ENCODE data around the gene TIGD7.
"Not testable (repeated sequence)": the region's sequence is repeated elsewhere in the genome, so short reads cannot be mapped to it uniquely, and the experiment has no call there.

The TIGD7 gene

DNA sequence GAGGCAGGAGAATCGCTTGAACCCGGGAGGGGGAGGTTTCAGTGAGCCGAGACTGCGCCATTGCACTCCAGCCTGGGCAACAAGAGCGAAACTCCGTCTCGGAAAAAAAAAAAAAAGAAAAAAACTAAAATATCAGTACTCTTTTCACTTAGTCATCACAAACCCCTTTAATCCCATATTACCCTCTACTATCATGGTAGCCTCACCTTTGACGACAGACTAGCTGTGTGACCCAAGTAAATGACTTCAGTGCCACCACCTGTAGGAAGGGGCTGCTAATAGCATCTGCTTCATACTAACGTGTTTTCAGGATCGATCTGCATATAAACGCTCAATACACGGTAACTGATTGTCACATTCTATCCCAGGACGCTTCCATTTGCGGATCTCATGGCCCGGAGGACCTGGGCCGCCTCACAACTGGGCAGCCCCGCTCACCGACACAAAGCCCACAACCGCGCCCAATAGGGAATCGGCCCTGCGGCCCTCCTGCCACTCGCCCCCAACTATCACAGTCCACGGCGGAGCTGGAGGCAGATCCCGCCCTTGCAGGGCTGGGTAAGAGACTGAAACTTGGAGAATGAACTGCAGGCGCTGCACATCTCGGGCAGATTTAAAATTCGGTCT lies 23.0 kb downstream of the TIGD7 start:
- peak; percentile 78 for DNase-seq

DNA sequence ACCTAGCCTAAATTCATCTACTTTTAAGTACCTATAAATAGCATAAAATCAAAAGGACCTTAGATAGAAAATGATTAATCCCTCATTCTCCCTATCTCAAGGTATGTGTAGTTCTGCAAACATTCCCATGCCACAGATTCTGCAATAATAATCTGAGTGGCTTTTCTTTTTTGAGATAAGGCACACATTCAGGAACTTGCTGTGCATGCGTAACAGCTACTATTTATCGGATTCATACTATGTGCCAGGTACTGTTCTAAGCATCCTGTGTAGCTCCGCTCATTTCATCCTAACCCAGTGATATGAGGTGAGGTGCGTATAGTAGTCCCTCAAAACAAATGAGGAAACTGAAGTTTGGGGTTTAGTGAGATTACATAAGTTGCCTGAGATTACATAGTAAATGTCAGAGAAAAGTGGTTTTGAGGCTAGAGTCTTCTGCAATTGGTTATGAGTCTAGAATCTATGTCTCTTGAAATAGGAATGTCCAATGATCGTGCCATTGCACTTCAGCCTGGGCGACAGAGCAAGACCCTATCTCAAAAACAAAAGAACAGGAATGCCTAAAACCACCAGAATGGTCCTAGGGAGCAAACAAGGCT lies 23.9 kb downstream of the TIGD7 start:
- DNase-seq: no peak

DNA sequence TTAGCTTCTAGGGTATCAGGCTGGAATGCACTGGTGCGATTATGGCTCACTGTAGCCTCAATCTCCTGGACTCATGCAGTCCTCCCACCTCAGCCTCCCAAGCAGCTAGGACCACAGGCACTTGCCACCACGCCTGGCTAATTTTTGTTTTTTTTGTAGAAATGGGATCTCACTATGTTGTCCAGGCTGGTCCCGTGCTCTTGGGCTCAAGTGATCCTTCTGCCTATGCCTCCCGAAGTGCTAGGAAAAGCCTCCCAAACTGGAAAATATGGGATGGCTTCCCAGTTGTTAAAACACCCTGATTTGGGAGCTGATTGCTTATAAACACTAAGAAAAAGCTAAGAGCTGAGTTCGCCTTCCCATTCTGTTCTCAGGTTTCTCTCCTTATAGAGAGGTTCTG lies 28.6 kb downstream of the TIGD7 start:
- DNase-seq: no peak

GRCh38 chr16:3274947-3275346 lies 30.3 kb downstream of the TIGD7 start:
- no peak for DNase-seq

DNA sequence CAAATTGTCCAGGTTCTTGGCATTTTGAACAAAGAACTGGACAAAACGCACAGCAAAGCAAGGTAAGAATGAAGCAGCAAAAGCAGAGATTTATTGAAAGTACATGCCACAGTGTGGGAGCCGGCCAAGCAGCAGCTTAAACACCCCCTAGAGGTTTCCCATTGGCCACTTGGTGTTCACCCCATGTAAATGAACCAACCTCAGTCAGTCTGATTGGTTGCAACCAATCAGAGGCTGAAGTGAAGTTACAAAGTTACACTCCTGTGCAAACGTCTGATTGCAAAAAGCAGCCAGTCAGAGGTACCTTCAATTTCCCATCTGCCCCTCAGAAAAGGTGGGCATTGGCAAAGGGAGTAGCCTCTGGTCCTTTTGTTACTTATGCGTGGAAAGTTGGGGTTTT lies 30.7 kb downstream of the TIGD7 start:
- DNase-seq: no peak

DNA sequence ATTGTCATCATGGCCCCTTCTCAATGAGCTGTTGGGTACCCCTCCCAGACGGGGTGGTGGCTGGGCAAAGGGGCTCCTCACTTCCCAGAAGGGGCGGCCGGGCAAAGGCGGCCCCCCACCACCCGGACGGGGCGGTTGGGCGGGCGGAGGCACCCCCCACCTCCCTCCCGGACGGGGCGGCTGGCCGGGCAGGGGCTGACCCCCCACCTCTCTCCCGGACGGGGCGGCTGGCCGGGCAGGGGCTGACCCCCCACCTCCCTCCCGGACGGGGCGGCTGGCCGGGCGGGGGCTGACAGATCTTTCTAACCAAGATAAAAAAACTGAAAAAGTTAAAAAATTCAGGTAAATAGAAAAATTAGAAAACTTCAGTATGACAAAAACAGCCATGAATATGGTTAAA lies 33.9 kb downstream of the TIGD7 start:
- DNase-seq: not testable (repeated sequence)

DNA sequence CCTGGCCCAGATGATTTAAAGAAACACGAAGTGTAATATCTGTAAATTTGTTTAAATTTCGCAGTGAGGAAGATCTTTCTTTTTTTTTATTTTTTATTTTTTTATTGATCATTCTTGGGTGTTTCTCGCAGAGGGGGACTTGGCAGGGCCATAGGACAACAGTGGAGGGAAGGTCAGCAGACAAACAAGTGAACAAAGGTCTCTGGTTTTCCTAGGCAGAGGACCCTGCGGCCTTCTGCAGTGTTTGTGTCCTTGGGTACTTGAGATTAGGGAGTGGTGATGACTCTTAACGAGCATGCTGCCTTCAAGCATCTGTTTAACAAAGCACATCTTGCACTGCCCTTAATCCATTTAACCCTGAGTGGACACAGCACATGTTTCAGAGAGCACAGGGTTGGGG lies 34.5 kb downstream of the TIGD7 start:
- DNase-seq: not testable (repeated sequence)

- DNase-seq: no peak
Measured at GRCh38 chr16:3268294-3268693, 36.9 kb downstream of the TIGD7 start.

- peak; percentile 59 for DNase-seq
Measured at GRCh38 chr16:3266873-3267537, 38.2 kb downstream of the TIGD7 start.

DNA sequence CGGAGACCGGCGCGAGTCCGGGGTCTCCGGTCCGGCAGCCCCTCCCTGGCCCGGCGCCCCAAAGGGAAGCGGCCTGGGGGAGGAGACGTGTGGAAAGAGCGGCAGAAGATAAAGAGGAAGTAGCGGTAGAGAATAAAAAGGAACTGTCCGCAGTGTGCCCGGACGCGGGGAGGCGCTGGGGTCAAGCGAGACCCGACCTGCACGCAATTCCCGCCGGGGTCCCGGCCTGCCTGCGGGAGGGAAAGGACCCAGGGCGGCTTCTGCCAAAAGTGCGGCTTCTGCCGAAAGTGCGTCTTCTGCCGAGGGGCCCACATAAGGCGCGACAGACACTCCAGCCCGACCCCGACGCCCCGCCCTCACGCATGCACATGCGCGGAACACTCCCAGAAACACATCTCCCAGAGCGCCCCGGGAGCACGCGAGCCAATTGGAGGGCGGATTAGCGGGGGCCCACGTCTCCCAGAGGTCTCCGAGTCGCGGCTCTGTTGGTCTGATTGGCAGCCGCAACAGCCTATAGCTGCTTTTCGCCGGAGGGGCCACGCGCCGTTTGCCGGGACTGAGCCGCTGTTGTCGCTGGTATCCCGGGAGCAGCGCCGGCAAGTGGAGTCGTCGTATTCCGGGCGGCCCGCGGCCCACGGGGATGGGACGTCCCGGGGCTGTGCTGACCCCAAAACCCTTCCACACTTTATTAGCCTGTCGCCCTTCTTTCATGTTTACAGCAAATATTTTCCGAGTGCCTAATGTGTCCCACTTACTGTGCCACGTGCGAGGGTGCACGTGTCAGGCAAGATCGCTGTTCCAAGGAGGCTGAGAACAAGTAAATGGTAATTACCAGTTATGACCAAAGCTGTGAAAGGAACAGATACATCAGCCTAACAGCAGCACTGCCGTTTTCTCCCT lies 40.8 kb downstream of the TIGD7 start:
- peak; percentile 99 for DNase-seq

- DNase-seq: no peak
Measured at GRCh38 chr16:3262517-3262916, 42.7 kb downstream of the TIGD7 start.

- no peak for DNase-seq
Measured at GRCh38 chr16:3259836-3260235, 45.4 kb downstream of the TIGD7 start.

DNA sequence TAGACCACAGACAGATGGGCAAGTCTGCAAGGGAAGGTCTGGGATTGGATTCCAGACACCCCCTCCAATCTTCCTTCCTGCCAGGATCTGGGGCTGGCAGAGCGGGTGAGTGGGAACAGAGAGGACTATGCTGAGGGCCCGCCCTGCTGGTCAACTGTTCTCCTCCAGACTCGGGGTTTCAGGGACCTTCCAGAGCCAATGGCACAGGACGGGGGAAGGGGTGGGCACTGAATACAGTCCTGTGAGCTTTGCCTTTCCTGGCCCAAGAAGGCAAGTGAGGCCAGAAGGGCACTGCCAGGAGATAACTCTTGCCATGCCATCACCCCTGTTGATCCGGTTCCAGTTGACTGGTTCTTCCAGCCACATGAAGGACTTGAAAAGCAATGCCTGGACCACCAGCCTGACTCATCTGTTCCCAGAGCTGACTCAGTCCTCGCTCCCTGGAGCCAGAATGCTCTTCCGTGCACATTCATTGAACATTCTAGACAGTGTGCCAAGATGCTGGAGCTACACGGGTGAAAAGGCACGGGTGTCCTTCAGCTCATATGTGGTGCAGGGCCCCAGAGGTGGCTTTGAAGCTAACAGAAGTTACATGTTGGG lies 48.3 kb downstream of the TIGD7 start:
- DNase-seq: peak; percentile 52

- DNase-seq: no peak
Measured at GRCh38 chr16:3256146-3256865, 48.9 kb downstream of the TIGD7 start, which contains the start of gene MEFV. Gene MEFV, minus strand, starts transcription at chr16:3256633. Its CDS starts 46 bp downstream, at chr16:3256587.

DNA sequence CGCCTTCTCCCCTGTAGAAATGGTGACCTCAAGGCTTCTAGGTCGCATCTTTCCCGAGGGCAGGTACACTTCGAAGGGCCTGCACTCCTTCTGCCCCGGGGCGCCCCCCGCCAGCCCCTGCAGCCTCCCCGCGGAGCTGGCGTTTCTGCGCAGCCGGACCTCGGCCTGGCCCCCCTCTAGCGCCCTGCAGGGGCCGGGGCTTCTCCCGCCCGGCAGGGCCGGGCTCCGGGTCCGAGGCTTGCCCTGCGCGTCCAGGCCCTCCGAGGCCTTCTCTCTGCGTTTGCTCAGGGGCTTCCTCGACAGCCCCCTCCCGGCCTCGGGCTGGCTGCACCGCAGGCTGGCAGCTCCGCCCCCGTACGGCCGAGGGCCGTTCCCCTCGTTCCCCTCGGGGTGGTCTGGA lies 50.9 kb downstream of the TIGD7 start:
- DNase-seq: no peak

DNA sequence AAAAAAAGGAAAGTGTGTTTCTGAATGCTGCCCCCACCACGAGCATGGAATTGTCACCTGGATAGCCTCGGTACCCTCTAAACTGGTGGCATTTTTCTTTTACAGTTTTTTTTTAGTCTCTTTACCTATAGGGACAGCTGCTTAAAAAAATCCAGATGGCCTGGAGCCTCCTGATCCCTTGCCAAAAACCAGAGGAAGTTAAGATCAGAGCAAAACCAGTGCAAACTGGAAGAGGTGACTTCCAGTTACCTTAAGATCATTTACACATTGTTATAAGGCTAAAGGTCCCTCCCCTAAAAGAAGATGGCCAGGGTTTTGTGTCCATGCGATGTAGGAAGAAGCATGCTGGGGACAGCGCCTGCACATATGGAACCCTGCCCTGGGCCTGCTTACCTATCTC lies 52.3 kb downstream of the TIGD7 start:
- DNase-seq: no peak

DNA sequence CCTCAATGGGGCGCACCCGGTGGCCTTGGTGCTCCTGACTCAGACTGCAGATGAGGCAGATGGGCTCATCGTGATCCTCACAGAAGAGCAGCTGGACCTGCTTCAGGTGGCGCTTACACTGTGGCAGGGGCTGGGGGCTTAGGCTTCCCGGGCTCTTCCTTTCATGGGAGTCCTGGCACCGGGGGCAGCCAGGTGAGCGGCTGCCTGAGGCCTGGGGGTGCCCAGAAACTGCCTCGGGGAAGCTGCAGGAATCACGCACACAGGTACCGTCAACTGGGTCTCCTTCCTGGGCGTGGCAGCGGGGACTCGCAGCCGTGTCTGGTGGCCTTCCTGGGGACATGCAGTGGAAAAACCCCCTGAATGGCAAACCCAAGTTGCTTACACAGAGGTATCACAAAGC lies 55.8 kb downstream of the TIGD7 start:
- no peak for DNase-seq

- DNase-seq: no peak
Measured at GRCh38 chr16:3249020-3249419, 56.2 kb downstream of the TIGD7 start.

Measured in EL (cell line).